ENCODE measurements around the gene TUBB2A. TPM values are rescaled to one million over a fixed set of nuclear protein-coding genes. Genes with fewer than 3 reads are reported as not detected.
"Not testable (repeated sequence)": the region's sequence is repeated elsewhere in the genome, so short reads cannot be mapped to it uniquely, and the experiment has no call there.

The TUBB2A gene
- polyA plus RNA-seq, 10 donors, result 63.0 to 105 (median 69.5) TPM

DNA sequence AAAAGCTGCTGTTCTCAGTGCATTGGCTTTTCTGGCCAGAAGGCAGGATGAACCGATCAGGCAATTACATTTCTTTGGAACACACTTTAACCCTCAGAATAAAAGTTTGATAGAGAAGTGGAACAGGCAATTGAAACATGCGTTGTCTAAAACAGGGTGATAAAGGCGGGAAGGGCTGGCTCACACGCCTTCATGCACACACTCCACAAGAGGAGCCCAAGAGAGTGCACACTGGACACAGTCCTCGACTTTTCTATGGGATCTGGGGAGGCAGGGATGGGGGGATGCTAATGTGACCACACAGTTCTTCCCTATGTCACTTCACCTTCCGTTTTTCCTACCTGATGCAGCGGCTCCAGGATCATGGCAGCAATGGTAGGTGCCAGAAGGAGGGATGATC is 30.9 kb upstream of the TUBB2A start:
- no peak for DNase-seq

DNA sequence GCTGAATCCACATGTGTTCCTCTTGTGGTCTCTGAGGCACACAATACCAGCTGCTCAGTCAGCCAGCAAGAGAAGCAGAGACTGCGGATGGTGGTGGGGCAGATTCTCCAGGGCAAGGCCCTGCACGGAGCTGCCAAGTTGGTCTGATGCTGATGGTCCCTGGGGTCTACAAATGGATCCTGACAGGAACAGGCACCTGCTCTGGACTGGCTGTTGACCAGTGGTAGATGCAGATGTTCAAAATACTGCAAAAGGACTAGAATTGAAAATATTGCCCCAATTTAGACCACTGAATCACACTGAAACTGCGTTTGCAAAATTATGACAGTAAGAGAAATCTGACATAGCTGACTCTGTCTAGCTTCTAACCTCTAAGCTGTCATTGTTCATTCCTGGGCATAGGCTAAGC is 29.6 kb upstream of the TUBB2A start:
- no peak for DNase-seq

DNA sequence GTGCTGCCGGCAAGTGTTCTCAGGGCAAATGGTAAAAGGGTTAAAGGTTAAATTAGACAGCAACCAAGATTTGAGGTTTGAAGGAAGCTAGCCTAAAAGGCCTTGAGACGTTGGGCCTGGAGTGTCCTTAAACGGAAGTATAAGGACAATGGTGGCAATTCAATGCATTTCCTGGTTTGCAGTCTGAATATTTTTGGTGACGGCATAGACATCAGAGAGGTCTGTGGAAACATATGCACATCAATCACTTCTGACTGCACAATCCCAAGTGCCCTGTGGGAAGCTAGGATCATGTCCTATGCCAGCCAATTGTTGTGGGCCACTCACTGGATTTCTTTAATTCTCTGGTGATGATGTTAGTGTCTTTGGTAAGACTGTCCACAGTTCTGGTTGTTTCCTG is 25.7 kb upstream of the TUBB2A start:
- no peak for DNase-seq

DNA sequence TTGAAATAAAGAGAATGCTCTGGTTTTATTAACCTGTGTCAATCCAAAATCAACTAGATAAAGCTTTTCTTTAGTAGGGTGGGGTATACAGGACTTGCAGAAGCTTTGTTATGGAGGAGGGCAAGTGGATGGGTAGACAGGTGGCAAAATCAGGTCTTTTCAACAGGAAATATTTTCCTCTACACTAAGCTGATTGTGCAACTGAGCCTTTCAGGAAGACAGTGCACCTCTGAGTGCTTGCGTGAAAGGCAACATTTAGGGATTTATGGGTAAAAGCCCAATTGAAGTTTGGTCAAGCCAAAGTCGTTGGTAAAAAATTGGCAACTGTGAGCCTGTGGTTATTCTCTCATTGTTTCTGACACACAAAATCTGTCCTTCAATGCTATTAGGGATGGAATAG is 23.8 kb upstream of the TUBB2A start:
- DNase-seq, result no peak

DNA sequence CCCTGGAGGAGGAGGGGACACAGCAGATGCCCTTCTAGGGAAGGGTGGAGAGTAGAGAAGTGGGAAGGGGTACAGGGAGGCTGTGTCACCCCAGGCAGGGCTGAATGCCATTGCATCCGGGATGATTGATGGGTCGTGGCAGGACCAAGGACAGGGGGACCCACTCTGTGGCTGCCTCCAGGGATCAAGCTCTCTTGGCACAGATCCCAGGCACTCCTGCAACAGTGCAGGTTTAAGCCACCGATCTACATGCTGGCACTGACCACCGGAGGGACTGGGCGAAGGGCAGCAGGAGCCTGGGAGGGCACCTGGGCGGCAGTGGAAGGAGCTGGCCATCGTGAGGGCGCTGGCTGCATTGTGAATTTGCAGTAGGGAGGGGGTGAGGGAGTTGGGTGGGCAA is 22.6 kb upstream of the TUBB2A start:
- not testable (repeated sequence) for DNase-seq

DNA sequence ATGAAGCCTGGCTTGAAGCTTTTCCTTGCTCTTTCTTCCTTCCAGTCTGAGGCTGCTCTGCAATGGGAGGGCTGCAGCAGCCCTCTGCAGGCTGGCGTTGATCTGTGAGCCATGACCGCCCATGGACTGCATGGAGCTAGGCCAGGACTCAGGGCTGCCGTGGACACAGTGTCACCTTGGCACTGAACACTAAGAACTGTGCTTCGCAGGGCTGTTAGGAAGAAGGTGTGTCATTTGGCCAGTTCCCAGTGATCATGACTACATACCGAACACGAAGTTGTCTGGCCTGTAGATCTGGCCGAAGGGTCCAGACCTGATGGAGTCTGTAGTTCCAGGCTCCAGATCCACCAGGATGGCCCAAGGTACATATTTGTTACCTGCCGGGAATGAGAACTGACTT is 21.3 kb upstream of the TUBB2A start:
- DNase-seq, result not testable (repeated sequence)

DNA sequence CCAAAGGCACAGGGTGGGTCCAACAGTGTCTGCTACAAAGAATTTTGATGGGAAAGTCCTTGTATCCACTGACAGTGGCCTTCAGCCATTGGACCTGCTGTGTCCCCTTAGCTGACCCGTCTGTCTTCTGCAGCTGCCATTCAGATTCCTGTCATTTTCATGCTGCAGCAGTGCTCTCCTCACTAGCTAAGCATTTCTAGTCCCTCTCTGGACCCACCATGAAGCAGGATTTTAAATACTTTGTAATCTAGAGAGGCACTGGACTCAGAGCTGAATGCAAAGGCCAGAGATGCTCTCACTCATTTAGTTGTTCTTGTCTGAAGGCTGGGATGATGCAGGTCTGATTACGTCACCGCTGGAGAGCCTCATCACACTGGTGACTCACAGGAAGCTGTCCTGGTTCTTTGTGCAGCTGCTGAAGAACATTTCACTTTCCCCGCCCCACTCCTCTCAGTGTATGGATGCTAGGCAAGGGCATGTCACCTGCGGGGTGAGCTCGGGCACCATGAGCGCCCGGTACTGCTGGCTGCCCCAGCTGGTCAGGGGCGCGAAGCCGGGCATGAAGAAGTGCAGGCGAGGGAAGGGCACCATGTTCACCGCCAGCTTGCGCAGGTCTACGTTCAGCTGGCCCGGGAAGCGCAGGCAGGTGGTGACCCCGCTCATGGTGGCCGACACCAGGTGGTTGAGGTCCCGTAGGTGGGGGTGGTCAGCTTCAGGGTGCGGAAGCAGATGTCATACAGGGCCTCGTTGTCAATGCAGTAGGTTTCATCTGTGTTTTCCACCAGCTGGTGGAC is 19.4 kb upstream of the TUBB2A start:
- DNase-seq, result peak; percentile 50 to 66 (median 59)

DNA sequence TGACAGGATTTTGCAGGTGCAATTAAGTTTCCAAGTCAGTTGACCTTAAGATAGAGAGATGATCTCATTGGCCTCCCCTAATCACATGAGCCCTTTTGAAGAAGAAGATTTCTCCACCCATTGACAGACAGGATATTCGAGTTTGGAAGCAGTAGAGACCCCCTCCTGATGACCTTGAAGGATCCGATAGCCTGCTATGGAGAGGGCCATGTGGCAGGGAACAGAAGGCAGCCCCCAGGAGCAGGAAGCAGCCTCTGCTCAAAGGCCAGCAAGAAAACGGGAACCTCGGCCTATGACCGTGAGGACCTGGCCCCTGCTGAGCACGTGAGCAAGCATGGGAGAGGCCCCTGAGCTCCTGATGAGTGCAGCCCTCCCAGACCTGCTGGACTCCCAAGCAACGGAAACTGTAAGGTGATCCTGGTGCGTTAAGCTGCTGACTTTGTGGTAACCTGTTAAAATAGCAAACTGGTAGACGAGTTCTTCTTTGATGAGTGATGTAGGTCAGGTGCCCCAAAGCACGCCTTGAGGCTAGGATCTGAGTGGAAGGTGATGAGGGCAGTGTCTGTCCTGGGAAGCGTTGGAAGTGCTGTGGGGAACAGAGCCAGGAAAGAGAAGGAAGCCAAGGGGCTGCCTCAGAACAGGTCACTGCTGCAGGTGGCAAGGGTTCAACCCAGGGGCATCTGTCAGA is 18.5 kb upstream of the TUBB2A start:
- no peak for DNase-seq

DNA sequence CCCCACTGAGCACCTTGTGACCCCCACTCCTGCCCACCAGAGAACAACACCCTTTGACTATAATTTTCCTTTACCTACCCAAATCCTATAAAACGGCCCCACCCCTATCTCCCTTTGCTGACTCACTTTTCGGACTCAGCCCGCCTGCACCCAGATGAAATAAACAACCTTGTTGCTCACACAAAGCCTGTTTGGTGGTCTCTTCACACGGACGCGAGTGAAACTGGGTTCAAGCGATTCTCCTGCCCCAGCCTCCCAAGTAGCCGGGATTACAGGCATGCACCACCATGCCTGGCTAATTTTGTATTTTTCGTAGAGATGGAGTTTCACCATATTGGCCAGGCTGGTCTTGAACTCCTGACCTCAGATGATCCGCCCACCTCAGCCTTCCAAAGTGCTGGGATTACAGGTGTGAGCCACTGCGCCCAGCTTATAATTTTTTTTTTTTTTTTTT is 16.3 kb upstream of the TUBB2A start:
- not testable (repeated sequence) for DNase-seq

DNA sequence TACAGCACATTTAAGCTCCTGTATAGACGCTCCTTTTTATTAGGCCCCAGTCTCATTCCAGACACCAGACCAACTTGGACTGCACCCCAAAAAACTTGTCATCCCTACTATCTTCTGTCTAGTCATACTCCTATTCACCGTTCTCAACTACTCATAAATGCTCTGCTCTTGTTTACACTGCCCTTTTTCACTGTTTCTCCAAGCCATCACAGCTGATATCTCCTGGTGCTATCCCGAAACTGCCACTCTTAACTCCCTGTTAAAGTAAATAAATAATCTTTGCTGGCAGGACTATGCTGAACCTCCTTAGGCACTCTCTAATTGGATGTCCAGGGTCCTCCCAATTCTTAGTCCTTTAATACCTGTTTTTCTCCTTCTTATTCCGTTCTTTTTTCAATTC is 15.4 kb upstream of the TUBB2A start:
- DNase-seq, result not testable (repeated sequence)

DNA sequence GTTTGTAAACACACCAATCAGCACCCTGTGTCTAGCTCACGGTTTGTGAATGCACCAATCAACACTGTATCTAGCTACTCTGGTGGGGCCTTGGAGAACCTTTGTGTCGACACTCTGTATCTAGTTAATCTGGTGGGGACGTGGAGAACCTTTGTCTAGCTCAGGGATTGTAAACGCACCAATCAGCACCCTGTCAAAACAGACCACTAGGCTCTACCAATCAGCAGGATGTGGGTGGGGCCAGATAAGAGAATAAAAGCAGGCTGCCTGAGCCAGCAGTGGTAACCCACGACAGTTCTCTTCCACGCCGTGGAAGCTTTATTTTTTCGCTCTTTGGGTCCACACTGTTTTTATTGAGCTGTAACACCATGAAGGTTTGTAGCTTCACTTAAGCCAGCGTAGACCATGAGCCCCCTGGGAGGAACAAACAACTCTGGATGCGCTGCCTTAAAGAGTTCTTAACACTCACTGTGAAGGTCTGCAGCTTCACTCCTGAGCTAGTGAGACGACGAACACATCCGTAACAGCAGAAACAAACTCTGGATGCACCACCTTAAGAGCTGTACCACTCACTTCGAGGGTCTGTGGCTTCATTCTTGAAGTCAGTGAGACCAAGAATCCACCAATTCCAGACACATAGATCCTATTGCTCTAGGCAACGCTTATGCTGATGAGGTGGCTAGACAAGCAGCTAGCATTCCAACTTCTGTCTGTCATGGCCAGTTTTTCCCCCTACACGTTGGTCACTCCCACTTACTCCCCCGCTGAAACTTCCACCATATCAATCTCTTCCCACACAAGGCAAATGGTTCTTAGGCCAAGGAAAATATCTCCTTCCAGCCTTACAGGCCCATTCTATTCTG is 14.2 kb upstream of the TUBB2A start:
- DNase-seq, result not testable (repeated sequence)

DNA sequence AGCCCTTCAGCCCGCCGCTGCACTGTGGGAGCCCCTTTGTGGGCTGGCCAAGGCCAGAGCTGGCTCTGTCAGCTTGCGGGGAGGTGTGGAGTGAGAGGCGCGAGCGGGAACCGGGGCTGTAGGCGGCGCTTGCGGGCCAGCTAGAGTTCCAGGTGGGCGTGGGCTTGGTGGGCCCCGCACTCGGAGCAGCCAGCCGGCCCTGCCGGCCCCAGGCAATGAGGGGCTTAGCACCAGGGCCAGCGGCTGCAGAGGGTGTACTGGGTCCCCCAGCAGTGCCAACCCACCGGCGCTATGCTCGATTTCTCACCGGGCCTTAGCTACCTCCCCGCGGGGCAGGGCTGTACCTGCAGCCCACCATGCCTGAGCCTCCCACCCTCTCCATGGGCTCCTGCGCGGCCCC is 13.3 kb upstream of the TUBB2A start:
- not testable (repeated sequence) for DNase-seq

DNA sequence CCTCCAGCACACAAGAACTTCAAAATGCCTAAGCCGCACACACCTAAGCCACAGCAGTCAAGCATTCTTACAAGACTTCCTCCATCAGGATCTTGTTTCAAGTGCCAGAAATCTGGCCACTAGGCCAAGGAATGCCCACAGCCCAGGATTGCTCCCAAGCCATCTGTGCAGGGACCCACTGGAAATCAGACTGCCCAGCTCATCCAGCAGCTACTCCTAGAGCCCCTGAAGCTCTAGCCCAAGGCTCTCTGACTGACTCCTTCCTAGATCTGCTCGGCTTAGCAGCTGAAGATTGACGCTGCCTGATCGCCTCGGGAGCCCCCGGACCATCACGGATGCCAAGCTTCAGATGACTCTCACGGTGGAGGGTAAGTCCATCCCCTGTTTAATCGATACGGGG is 10.7 kb upstream of the TUBB2A start:
- not testable (repeated sequence) for DNase-seq

DNA sequence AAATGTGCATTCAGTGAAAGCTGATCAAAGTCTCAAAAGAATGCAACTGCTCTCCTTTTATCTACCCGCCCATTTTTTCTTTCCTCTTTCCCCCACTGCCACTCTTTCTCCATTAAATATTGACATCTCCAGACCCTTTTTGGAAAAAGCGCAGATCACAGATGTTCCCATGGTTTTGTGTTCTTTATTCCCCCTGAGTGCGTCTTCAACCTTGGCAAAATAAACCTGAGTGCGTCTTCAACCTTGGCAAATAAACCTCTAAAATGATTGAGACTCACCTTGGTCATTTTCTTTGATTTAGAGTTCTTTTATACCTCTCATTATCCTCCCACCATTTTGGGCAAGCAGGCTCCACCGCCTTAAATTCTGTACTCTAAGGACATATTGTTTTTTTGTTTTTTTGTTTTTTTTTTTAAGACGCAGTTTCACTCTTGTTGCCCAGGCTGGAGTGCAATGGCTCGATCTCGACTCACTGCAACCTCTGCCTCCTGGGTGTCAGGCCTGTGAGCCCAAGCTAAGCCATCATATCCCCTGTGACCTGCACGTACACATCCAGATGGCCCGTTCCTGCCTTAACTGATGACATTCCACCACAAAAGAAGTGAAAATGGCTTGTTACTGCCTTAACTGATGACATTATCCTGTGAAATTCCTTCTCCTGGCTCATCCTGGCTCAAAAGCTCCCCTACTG is 9.3 kb upstream of the TUBB2A start:
- DNase-seq, result not testable (repeated sequence)

DNA sequence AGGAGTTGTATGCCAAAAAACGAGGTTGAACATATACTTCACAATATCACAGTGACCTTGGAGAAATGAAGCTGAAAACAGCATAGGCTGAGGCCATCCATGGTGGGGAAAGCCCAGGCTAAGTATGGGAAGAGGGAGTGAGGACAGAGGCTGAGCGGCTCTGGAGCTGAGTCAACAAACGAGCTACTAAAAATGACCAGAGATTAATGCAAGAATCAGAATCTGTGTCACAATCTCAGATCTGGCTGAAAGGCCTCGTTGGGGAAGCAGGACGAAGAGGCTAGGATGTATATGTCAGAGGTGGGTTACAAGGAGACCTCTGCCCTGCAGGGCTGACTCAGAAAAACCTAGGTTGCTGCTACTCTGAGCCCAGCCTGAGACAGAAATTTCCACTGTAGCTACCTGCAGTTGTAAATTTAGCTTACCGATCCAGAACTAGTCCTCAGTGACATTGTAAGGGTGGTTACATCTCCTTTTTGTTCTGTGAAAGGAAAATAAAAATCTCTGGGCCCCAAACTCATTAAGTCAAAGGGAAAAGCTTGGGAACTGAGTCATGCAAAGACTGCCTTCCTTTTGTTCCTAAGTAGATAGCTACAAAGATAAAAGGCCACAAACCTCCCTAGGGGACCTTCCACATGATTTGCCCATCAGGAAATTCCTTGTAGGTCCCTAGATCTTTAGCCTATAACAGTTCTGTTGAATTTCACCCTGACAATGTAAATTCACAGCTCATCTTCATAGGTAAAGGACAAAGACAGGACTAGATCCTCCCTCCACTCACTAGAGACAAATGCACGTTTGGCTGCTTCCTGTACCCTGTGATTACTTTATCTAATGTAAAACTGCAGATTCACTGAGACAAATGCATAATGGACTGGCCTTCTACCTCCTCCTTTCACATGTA is 8.5 kb upstream of the TUBB2A start:
- no peak for DNase-seq

DNA sequence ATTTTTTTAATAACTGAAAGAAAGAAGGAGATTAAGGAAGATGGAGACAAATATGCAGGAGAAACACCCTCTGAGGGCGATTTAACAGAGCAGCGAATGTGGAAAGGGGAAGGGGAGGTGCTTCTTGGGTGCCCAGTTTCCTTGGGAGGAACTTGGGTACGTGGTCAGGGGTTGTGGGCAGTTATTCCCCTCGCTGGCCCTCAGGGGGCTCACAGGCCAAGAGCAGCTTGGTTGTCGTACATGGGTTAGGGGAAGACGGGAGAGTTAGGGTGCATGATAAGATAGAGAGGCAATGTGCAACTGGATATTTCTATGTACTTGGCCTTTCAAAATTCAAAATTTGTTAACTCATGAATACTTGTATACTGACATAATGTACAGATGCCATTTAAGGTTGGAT is 7.0 kb upstream of the TUBB2A start:
- no peak for DNase-seq

DNA sequence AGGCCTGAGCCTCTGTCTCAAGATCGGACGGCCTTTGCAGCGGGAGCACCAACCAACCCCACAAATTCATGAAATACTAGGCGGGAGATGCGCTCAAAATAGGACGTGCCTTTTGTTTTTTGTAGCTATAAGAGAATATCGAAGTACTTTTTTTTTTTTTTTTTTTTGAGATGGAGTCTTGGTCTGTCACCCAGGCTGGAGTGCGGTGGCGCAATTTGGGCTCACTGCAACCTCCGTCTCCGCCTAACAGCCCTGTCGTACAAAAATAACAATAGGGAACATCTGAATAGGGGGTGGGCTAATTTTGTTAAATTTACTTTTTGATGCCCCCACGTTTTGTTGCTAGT is 5.9 kb upstream of the TUBB2A start:
- peak in 2 of 3 donors; percentile 27 to 34 for DNase-seq

DNA sequence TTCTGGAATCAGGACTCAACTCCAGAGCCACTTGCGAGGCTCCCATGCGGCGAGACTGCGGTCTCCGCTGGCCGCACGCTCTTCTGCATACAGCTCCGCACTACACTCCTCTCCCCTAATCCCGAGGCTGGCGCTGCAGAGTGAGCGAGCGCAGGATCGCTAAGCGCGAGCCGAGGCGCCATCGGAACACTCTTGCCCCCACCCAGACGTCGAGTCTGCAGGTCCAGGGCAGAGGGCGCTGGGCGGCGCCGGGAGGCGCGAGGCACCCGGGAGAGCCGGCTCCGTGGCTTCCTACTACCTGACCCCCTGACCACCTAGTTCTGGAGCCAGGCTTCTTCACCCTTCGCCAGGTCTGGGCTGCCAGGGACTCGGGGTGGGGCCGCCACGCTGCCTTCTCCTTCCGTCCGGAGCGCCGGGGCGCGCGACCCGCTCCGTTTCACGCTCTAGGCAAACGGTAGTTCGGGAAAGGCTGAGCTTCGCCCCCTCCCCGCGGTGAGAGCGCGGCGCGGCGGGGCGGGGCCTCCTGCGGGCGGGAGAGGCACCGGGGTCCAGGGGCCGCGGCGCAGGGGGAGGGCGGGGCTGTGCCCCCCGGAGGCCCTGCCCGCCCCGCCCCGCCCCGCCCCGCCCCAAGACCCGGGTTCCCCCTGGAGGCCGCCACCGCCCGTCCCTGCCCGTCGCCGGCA is 5.4 kb upstream of the TUBB2A start:
- DNase-seq, result peak; percentile 61 to 92 (median 80)

DNA sequence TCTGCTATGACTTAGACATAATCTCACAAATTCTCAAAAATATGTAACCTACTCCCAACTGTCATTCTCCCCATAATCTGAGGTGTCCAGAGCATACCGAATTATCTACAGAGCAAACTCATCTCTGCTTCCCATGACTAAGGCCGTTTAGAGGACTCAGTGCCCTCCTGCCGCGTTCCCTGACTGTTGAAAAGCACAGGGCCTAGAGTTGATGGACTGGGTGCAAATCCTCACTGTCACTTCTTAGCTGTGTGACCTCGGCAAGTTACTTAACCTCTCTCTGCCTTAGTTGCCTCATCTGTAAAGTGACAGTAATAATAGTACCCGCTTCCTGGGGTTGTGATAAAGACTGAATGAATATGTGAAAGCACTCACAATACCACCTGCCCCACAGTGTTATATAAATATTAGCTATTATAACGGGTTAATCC is 4.7 kb upstream of the TUBB2A start:
- DNase-seq, result no peak
